Prostate gland (tissue), 2 donors: ENCODE data around the gene TSPAN6. TPM values are rescaled to one million over a fixed set of nuclear protein-coding genes. Genes with fewer than 3 reads are reported as not detected.

Experiments
- DNase-seq: peaks from one replicate; pipeline ENCODE4 v3.0.0-alpha.2; 2019; ENCODE audit warnings: low spot score
- H3K27ac ChIP-seq, 2 donors: fragments of 200-600 bp; sonication (generic); 2 replicates each; pipeline ENCODE4 v1.5.1; 2017 to 2019
- H3K27me3 ChIP-seq: fragments of 200-600 bp; sonication (generic); replicated peaks from 2 replicates; pipeline ENCODE4 v1.5.1; 2019; ENCODE audit not compliant: insufficient read depth
- H3K36me3 ChIP-seq, 2 donors: fragments of 200-600 bp; sonication (generic); 1 replicate in 1 of 2; 2 replicates in 1 of 2; pipeline versions ENCODE4 v1.5.1 to v1.8.1; 2017 to 2019
- H3K4me1 ChIP-seq: fragments of 200-600 bp; sonication (generic); replicated peaks from 2 replicates; pipeline ENCODE4 v1.5.1; 2019
- H3K4me3 ChIP-seq, 2 donors: fragments of 200-600 bp; sonication (generic); 2 replicates each; pipeline ENCODE4 v1.5.1; 2017 to 2019
- H3K9me3 ChIP-seq: fragments of 200-600 bp; sonication (generic); 2 replicates; pipeline ENCODE4 v1.5.1; 2017
- CTCF ChIP-seq, 4 experiments: fragments of 200-600 bp in 2 of 4; fragments of 450-650 bp in 2 of 4; sonication (generic) in 2 of 4; IDR thresholded peaks; 1 replicate in 3 of 4; 2 replicates in 1 of 4; pipeline ENCODE4 v1.5.1; 2016 to 2019; ENCODE audit warnings: antibody characterized with exemption in 4 of 4, mild to moderate bottlenecking in 2 of 4, moderate library complexity in 2 of 4
- POLR2A ChIP-seq: fragments of 450-650 bp; IDR thresholded peaks from one replicate; pipeline ENCODE4 v1.6.1; 2016; ENCODE audit warnings: antibody characterized with exemption, mild to moderate bottlenecking
- POLR2AphosphoS5 ChIP-seq: sonication (generic); formaldehyde crosslinking; IDR thresholded peaks from one replicate; pipeline ENCODE4 v1.6.1; 2017; ENCODE audit warnings: antibody characterized with exemption
- WGBS: methylation state at CpG from one replicate; pipeline ENCODE4 v1.1.5; 2018; 5-methylcytosine and 5-hydroxymethylcytosine counted together
- intact Hi-C: fragments of 100-400 bp; cut with DNase I; formaldehyde crosslinking; loops from one replicate; pipeline ENCODE4 v1.14.2; 2022
- total RNA-seq, 2 donors: library from RNA; depleted of rRNA; stranded (reverse); fragments of >200 nt; gene quantifications; one replicate each; pipeline ENCODE4 v1.1.0, GENCODE V29; 2016

Gene TSPAN6
- 10 to 100 TPM; 26.1 to 34.9 TPM for total RNA-seq

- WGBS, result under 1% methylated on average over 26 of the region's 51 CpGs
- Histone ChIP-seq H3K4me3 (peak within 1 kb of the TSS; percentile 41 to 44), H3K9me3 (no peaks in the 10 kb centered on the region), H3K27ac (peak within 1 kb of the TSS; percentile 51), H3K27me3 (no peaks in the 10 kb centered on the region), H3K36me3 (no peaks in the 10 kb centered on the region), H3K4me1 (no peaks in the 10 kb centered on the region)
- peak; percentile 75 for DNase-seq
- intact Hi-C loops, result loop anchor here (10.0 kb wide), 1 partner anchor 122 kb away; no protein-coding TSS in a partner anchor
- TF ChIP-seq POLR2A (peak; percentile 34), CTCF (IDR thresholded peaks at IDR 0.05) (peak in 3 of 4 experiments; percentile 39 to 55 (median 51)), POLR2AphosphoS5 (peak; percentile 51)
These were observed at the start of gene TSPAN6 for GRCh38 chrX:100636321-100636991. Gene TSPAN6, minus strand, starts transcription at chrX:100636806. Its CDS starts 112 bp downstream, at chrX:100636694.

GRCh38 chrX:100685997-100686305, 49.3 kb upstream of the TSPAN6 start:
- no peak overlapping the region for H3K27ac ChIP-seq
- TF ChIP-seq POLR2A, result no peak
- no peak for DNase-seq
- H3K4me1 ChIP-seq, result no peaks in the 10 kb centered on the region
- H3K9me3 ChIP-seq, result no peaks in the 10 kb centered on the region
- no peak overlapping the region for H3K4me3 ChIP-seq
- intact Hi-C loops, result loop anchor here (1.0 kb wide), 1 partner anchor 82 kb away; no protein-coding TSS in a partner anchor
- no peaks in the 10 kb centered on the region for H3K36me3 ChIP-seq
- 15% methylated on average over 1 of the region's 1 CpG for WGBS
- no peaks in the 10 kb centered on the region for H3K27me3 ChIP-seq

- DNase-seq, result peak; percentile 66
- H3K4me3 ChIP-seq, result no peak overlapping the region
- no peaks in the 10 kb centered on the region for H3K9me3 ChIP-seq
- WGBS, result 33% methylated on average over 5 of the region's 5 CpGs
- H3K4me1 ChIP-seq, result no peaks in the 10 kb centered on the region
- TF ChIP-seq POLR2AphosphoS5 (peak; percentile 40), POLR2A (no peak), CTCF (IDR thresholded peaks at IDR 0.05) (peak; percentile 47 to 95 (median 84))
- H3K27ac ChIP-seq, result peak overlapping the region in 1 of 2 donors; percentile 38
- intact Hi-C loops, result no loop called here
- no peaks in the 10 kb centered on the region for H3K27me3 ChIP-seq
- H3K36me3 ChIP-seq, result no peaks in the 10 kb centered on the region
These were observed 48.8 kb upstream of the TSPAN6 start for GRCh38 chrX:100685284-100685996.

- Histone ChIP-seq H3K4me3 (no peak overlapping the region), H3K27me3 (no peaks in the 10 kb centered on the region), H3K4me1 (no peaks in the 10 kb centered on the region), H3K9me3 (no peaks in the 10 kb centered on the region), H3K36me3 (no peaks in the 10 kb centered on the region), H3K27ac (no peak overlapping the region)
- no peak for DNase-seq
- intact Hi-C loops, result no loop called here
- 97% methylated on average over 3 of the region's 8 CpGs for WGBS
- no peak for TF ChIP-seq POLR2AphosphoS5
These were observed 46.3 kb upstream of the TSPAN6 start for GRCh38 chrX:100682939-100683338.

GRCh38 chrX:100681599-100681998, 45.0 kb upstream of the TSPAN6 start:
- Histone ChIP-seq H3K36me3 (no peaks in the 10 kb centered on the region), H3K4me1 (no peaks in the 10 kb centered on the region), H3K4me3 (no peak overlapping the region), H3K27me3 (no peaks in the 10 kb centered on the region), H3K27ac (no peak overlapping the region), H3K9me3 (no peaks in the 10 kb centered on the region)
- TF ChIP-seq CTCF (IDR thresholded peaks at IDR 0.05) (no peak), POLR2AphosphoS5 (no peak), POLR2A (no peak)
- intact Hi-C loops, result no loop called here
- DNase-seq, result no peak
- 96% methylated on average over 3 of the region's 3 CpGs for WGBS
